ENCODE results near the gene DDX52. TPM values are rescaled to one million over a fixed set of nuclear protein-coding genes. Genes with fewer than 3 reads are reported as not detected.

The DDX52 gene
- total and polyA plus RNA-seq, 11 donors = 6.7 to 20.9 (median 13.9) TPM

- ATAC-seq (no peak), DNase-seq (no peak)
- intact Hi-C loops (cut with DNase I) = loop anchor here in 1 of 10 donors (10.0 kb wide), 1 partner anchor 51 kb away; no protein-coding TSS in a partner anchor
- Histone ChIP-seq H3K9me3 (no peaks in the 10 kb centered on the region), H3K27ac (peak overlapping the region in 1 of 12 donors; percentile 96), H3K36me3 (peaks cover 0 to 15% (median 3%) of the 10 kb centered on the region in 9 donors), H3K4me3 (peak overlapping the region in 1 of 12 donors; percentile 79), H3K27me3 (no peaks in the 10 kb centered on the region), H3K4me1 (peaks cover 0 to 52% (median 28%) of the 10 kb centered on the region in 12 donors)
- TF ChIP-seq CTCF (IDR thresholded peaks at IDR 0.05) (no peak), POLR2A (IDR thresholded peaks at IDR 0.05) (no peak)
- 74 to 76% (median 76%) methylated on average over 7 of the region's 7 CpGs for WGBS, 4 donors
Measured at GRCh38 chr17:37605813-37606505, 37.3 kb downstream of the DDX52 start.

GRCh38 chr17:37605081-37605480 is 38.2 kb downstream of the DDX52 start:
- peak overlapping the region in 1 of 12 donors; percentile 7 for H3K4me3 ChIP-seq
- ATAC-seq = no peak
- intact Hi-C loops (cut with DNase I) = loop anchor here in 1 of 10 donors (10.0 kb wide), 1 partner anchor 50 kb away; no protein-coding TSS in a partner anchor
- peaks cover 0 to 52% (median 28%) of the 10 kb centered on the region in 12 donors for H3K4me1 ChIP-seq
- no peaks in the 10 kb centered on the region for H3K27me3 ChIP-seq
- H3K9me3 ChIP-seq = no peaks in the 10 kb centered on the region
- 77 to 80% (median 79%) methylated on average over 4 of the region's 4 CpGs for WGBS, 4 donors
- peaks cover 0 to 21% (median 6%) of the 10 kb centered on the region in 9 donors for H3K36me3 ChIP-seq
- peak overlapping the region in 1 of 12 donors; percentile 96 for H3K27ac ChIP-seq
- DNase-seq = no peak
- no peak for TF ChIP-seq CTCF (IDR thresholded peaks at IDR 0.05)
- no peak for TF ChIP-seq POLR2A (IDR thresholded peaks at IDR 0.05)

GRCh38 chr17:37604556-37604955 is 38.7 kb downstream of the DDX52 start:
- intact Hi-C loops (cut with DNase I) = loop anchor here in 1 of 10 donors (10.0 kb wide), 1 partner anchor 50 kb away; no protein-coding TSS in a partner anchor
- no peak overlapping the region for H3K4me3 ChIP-seq
- DNase-seq (no peak), ATAC-seq (no peak)
- H3K27me3 ChIP-seq = no peaks in the 10 kb centered on the region
- peaks cover 0 to 47% (median 26%) of the 10 kb centered on the region in 12 donors for H3K4me1 ChIP-seq
- no peak overlapping the region for H3K27ac ChIP-seq
- no peak for TF ChIP-seq CTCF (IDR thresholded peaks at IDR 0.05)
- no peak for TF ChIP-seq POLR2A (IDR thresholded peaks at IDR 0.05)
- H3K9me3 ChIP-seq = no peaks in the 10 kb centered on the region
- peaks cover 0 to 26% (median 12%) of the 10 kb centered on the region in 9 donors for H3K36me3 ChIP-seq
- WGBS, 4 donors = 83 to 84% (median 83%) methylated on average over 6 of the region's 6 CpGs

GRCh38 chr17:37598145-37598544 is 45.1 kb downstream of the DDX52 start:
- ATAC-seq = no peak
- intact Hi-C loops (cut with DNase I) = no loop called here
- H3K36me3 ChIP-seq = peaks cover 0 to 75% (median 67%) of the 10 kb centered on the region in 9 donors

More at GRCh38 chr17:37598145-37598544, 45.1 kb downstream of the DDX52 start:
- Histone ChIP-seq H3K4me3 (no peak overlapping the region), H3K27ac (no peak overlapping the region), H3K27me3 (no peaks in the 10 kb centered on the region), H3K9me3 (no peaks in the 10 kb centered on the region), H3K4me1 (peaks cover 0 to 20% (median 0%) of the 10 kb centered on the region in 12 donors)
- 61 to 77% (median 67%) methylated on average over 2 of the region's 2 CpGs for WGBS, 4 donors
- no peak for DNase-seq
- TF ChIP-seq CTCF (IDR thresholded peaks at IDR 0.05) (no peak), POLR2A (IDR thresholded peaks at IDR 0.05) (no peak)

All from heart left ventricle (tissue), 16 donors.